MM.1S (cell line): ENCODE results near the gene GRHPR.
"Not testable (repeated sequence)": the region's sequence is repeated elsewhere in the genome, so short reads cannot be mapped to it uniquely, and the experiment has no call there.

Experiments used
- DNase-seq: peaks from one replicate; pipeline ENCODE4 v3.0.0-alpha.2; 2015
- H2AFZ ChIP-seq: fragments of 300-600 bp; sonication (generic); 2 replicates; pipeline ENCODE4 v1.6.0; 2016; ENCODE audit warnings: antibody characterized with exemption, low read length
- H3F3A ChIP-seq: fragments of 300-600 bp; sonication (generic); 2 replicates; pipeline ENCODE4 v1.6.1; 2016; ENCODE audit warnings: mild to moderate bottlenecking, antibody characterized with exemption, low read length, moderate library complexity, mixed read lengths; ENCODE audit not compliant: insufficient read depth
- H3K27ac ChIP-seq: fragments of 300-600 bp; sonication (generic); 2 replicates; pipeline ENCODE4 v1.5.1; 2016; ENCODE audit warnings: mild to moderate bottlenecking, low read length
- H3K27me3 ChIP-seq: fragments of 300-600 bp; sonication (generic); replicated peaks from 2 replicates; pipeline ENCODE4 v1.6.0; 2016; ENCODE audit warnings: low read length; ENCODE audit not compliant: insufficient read depth
- H3K36me3 ChIP-seq: fragments of 300-600 bp; sonication (generic); replicated peaks from 2 replicates; pipeline ENCODE4 v1.6.1; 2016; ENCODE audit warnings: mild to moderate bottlenecking, low read length, mixed read lengths; ENCODE audit not compliant: insufficient read depth
- H3K4me1 ChIP-seq: fragments of 300-600 bp; sonication (generic); 2 replicates; pipeline ENCODE4 v1.6.1; 2016; ENCODE audit warnings: low read length, mixed read lengths
- H3K4me2 ChIP-seq: fragments of 300-600 bp; sonication (generic); 2 replicates; pipeline ENCODE4 v1.6.0; 2016; ENCODE audit warnings: low read depth, low read length
- H3K4me3 ChIP-seq: fragments of 300-600 bp; sonication (generic); 2 replicates; pipeline ENCODE4 v1.5.1; 2016; ENCODE audit warnings: low read length, mixed read lengths
- H3K79me2 ChIP-seq: fragments of 300-600 bp; sonication (generic); 2 replicates; pipeline ENCODE4 v1.6.1; 2016; ENCODE audit warnings: mixed run types, low read length, mixed read lengths
- H3K9ac ChIP-seq: fragments of 300-600 bp; sonication (generic); 2 replicates; pipeline ENCODE4 v1.6.1; 2016; ENCODE audit warnings: low read length, mixed read lengths
- H3K9me2 ChIP-seq: fragments of 300-600 bp; sonication (generic); replicated peaks from 2 replicates; pipeline ENCODE4 v1.6.1; 2016; ENCODE audit warnings: mild to moderate bottlenecking, low read length, mixed read lengths; ENCODE audit not compliant: insufficient read depth
- H3K9me3 ChIP-seq: fragments of 300-600 bp; sonication (generic); replicated peaks from 2 replicates; pipeline ENCODE4 v1.6.1; 2016; ENCODE audit warnings: mild to moderate bottlenecking, low read length, mixed read lengths; ENCODE audit not compliant: insufficient read depth
- H4K20me1 ChIP-seq: fragments of 300-600 bp; sonication (generic); 2 replicates; pipeline ENCODE4 v1.6.1; 2016; ENCODE audit warnings: mild to moderate bottlenecking, low read length, moderate library complexity, mixed read lengths; ENCODE audit not compliant: insufficient read depth
- EZH2 ChIP-seq: fragments of 300-600 bp; sonication (generic); optimal IDR thresholded peaks from 2 replicates; pipeline ENCODE3; 2017; ENCODE audit warnings: low read depth, mild to moderate bottlenecking, antibody characterized with exemption, low read length, mixed read lengths
- EZH2phosphoT487 ChIP-seq: fragments of 300-600 bp; sonication (generic); IDR thresholded peaks from 2 replicates; pipeline ENCODE4 v1.6.1; 2018; ENCODE audit warnings: antibody characterized with exemption, low read length
- TF ChIP-seq, protein P1 (sequence below): fragments of 300-600 bp; sonication (generic); IDR thresholded peaks from 2 replicates; pipeline ENCODE4 v1.5.1; 2016; ENCODE audit warnings: antibody characterized with exemption, low read length, mixed read lengths

The GRHPR gene

DNA sequence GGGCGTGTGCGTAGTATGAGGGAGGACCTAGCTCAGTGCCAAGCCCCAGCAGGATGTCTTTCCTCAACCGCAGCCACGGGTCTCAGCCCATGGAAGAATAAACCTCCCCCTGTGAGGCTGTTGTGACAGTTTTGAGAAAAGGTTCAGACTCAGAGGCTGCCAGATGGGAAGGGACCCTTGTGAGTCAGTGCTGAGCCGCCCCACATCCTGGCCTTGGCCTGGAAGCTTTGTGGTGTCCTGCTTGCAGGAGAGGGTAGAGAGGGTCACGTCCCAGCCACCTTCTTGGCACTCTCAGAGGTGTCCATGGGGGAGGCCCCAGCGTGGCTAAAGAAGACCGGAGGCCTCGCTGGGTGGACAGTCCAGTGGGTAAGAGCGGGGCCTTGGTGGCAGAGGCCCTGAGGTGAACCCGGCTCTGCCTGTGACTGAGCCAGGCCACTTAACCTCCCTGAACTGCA is 2.8 kb downstream of the GRHPR start:
- H2AFZ ChIP-seq: no peak overlapping the region
- H3K9me3 ChIP-seq: no peaks in the 10 kb centered on the region
- H3K27me3 ChIP-seq: no peaks in the 10 kb centered on the region
- 0 out of 2 replicates have a peak, but pooled peaks cover 3% of the 10 kb centered on the region for H3F3A ChIP-seq
- H3K36me3 ChIP-seq: no peaks in the 10 kb centered on the region
- TF ChIP-seq, protein P1, sequence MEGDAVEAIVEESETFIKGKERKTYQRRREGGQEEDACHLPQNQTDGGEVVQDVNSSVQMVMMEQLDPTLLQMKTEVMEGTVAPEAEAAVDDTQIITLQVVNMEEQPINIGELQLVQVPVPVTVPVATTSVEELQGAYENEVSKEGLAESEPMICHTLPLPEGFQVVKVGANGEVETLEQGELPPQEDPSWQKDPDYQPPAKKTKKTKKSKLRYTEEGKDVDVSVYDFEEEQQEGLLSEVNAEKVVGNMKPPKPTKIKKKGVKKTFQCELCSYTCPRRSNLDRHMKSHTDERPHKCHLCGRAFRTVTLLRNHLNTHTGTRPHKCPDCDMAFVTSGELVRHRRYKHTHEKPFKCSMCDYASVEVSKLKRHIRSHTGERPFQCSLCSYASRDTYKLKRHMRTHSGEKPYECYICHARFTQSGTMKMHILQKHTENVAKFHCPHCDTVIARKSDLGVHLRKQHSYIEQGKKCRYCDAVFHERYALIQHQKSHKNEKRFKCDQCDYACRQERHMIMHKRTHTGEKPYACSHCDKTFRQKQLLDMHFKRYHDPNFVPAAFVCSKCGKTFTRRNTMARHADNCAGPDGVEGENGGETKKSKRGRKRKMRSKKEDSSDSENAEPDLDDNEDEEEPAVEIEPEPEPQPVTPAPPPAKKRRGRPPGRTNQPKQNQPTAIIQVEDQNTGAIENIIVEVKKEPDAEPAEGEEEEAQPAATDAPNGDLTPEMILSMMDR: no peak
- TF ChIP-seq EZH2 (no peak), EZH2phosphoT487 (no peak)
- no peaks in the 10 kb centered on the region for H4K20me1 ChIP-seq
- H3K4me2 ChIP-seq: no peak overlapping the region
- no peak overlapping the region for H3K4me3 ChIP-seq
- H3K4me1 ChIP-seq: peaks cover 9% of the 10 kb centered on the region
- H3K9me2 ChIP-seq: no peaks in the 10 kb centered on the region
- no peak for DNase-seq
- no peak overlapping the region for H3K9ac ChIP-seq
- H3K79me2 ChIP-seq: peaks cover 24% of the 10 kb centered on the region
- no peak overlapping the region for H3K27ac ChIP-seq

DNA sequence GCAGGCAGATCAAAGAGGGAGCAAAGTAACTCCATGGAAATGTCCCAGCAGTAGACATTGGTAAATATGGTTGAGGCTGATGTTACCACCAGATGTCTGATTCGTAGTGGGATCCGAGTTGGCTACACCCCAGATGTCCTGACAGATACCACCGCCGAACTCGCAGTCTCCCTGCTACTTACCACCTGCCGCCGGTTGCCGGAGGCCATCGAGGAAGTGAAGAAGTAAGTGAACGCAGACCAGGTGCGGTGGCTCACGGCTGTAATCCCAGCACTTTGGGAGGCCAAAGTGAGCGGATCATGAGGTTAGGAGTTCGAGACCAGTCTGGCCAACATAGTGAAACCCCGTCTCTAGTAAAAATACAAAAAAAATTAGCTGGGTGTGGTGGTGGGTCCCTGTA is 3.9 kb downstream of the GRHPR start:
- DNase-seq, H3K9ac ChIP-seq, H3K27me3 ChIP-seq, H3K9me3 ChIP-seq, H3F3A ChIP-seq, H3K4me2 ChIP-seq, H2AFZ ChIP-seq, H3K36me3 ChIP-seq, H3K27ac ChIP-seq, H3K9me2 ChIP-seq, H3K4me1 ChIP-seq, H3K4me3 ChIP-seq, H4K20me1 ChIP-seq: not testable (repeated sequence)
- peaks cover 24% of the 10 kb centered on the region for H3K79me2 ChIP-seq

DNA sequence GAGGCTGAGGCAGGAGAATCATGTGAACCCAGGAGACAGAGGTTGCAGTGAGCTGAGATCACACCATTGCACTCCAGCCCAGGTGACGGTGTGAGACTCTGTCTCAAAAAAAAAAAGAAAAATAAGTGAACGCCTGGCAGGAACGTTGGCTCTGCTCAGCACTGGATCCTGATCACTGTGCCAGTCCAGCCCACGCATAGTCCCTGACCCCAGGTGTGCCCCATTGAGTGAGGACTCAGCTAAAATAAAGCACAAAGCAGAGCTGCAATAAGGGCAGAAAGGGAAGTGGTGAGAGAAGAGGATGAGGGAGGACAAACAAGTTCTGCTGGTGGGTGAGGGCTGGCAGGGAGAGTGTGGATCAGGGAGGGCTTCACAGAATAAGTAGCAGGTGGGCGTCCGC is 4.3 kb downstream of the GRHPR start:
- Histone ChIP-seq H3K36me3 (no peaks in the 10 kb centered on the region), H3K79me2 (peaks cover 24% of the 10 kb centered on the region), H3K4me3 (no peak overlapping the region), H3F3A (0 out of 2 replicates have a peak, but pooled peaks cover 3% of the 10 kb centered on the region), H3K27ac (no peak overlapping the region), H3K9me2 (no peaks in the 10 kb centered on the region), H2AFZ (no peak overlapping the region), H4K20me1 (no peaks in the 10 kb centered on the region), H3K9me3 (no peaks in the 10 kb centered on the region), H3K9ac (no peak overlapping the region), H3K27me3 (no peaks in the 10 kb centered on the region), H3K4me2 (no peak overlapping the region), H3K4me1 (peaks cover 7% of the 10 kb centered on the region)
- DNase-seq: no peak
- TF ChIP-seq EZH2phosphoT487: no peak
- TF ChIP-seq, protein P1: no peak
- no peak for TF ChIP-seq EZH2

DNA sequence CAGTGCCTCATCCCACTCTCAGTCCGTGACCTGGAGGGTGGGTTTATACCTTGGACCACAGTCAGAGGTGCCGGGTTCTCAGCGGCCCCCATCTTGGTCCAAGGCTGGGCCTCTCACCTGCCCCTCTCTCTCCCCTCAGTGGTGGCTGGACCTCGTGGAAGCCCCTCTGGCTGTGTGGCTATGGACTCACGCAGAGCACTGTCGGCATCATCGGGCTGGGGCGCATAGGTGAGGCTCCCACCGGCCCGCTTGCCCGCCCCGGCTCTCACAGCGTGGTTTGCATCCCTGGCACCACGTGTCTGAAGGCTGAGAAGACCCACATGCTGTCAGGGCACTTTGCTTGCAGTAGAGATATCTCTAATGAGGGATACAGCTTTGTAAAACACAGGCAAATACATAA is 5.8 kb downstream of the GRHPR start:
- Histone ChIP-seq H3K9me3 (no peaks in the 10 kb centered on the region), H3K9ac (no peak overlapping the region)

More for the DNA sequence above, 5.8 kb downstream of the GRHPR start:
- Histone ChIP-seq H4K20me1 (no peaks in the 10 kb centered on the region), H3K4me3 (no peak overlapping the region), H3K4me2 (no peak overlapping the region), H3F3A (0 out of 2 replicates have a peak, but pooled peaks cover 3% of the 10 kb centered on the region), H3K36me3 (no peaks in the 10 kb centered on the region), H3K9me2 (no peaks in the 10 kb centered on the region), H3K27me3 (no peaks in the 10 kb centered on the region), H3K79me2 (peaks cover 16% of the 10 kb centered on the region), H3K27ac (no peak overlapping the region), H3K4me1 (peaks cover 4% of the 10 kb centered on the region; the same call in 1 of the 2 replicates), H2AFZ (no peak overlapping the region)
- TF ChIP-seq EZH2phosphoT487 (no peak), EZH2 (no peak)
- TF ChIP-seq, protein P1: no peak
- DNase-seq: no peak
